Esophagus muscularis mucosa (tissue), 4 donors: ENCODE data around the gene INTS14. TPM values are rescaled to one million over a fixed set of nuclear protein-coding genes. Genes with fewer than 3 reads are reported as not detected.

Experiments
- DNase-seq: peaks from one replicate; pipeline ENCODE4 v3.0.0-alpha.2; 2017; ENCODE audit errors: extremely low spot score
- H3K27ac ChIP-seq, 4 donors: fragments of 200-600 bp; sonication (generic); replicated peaks in 1 of 4; 1 replicate in 3 of 4; 2 replicates in 1 of 4; pipeline ENCODE4 v1.5.1; 2016 to 2019; ENCODE audit warnings: mild to moderate bottlenecking in 1 of 4
- H3K27me3 ChIP-seq, 4 donors: fragments of 200-600 bp; sonication (generic); one replicate each; pipeline versions ENCODE4 v1.5.1 to v1.6.0; 2016 to 2019
- H3K36me3 ChIP-seq, 4 donors: fragments of 200-600 bp; sonication (generic); one replicate each; pipeline ENCODE4 v1.5.1; 2016 to 2019
- H3K4me1 ChIP-seq, 4 donors: fragments of 200-600 bp; sonication (generic); one replicate each; pipeline ENCODE4 v1.5.1; 2016 to 2019
- H3K4me3 ChIP-seq, 4 donors: fragments of 200-600 bp; sonication (generic); 1 replicate in 2 of 4; 2 replicates in 2 of 4; pipeline ENCODE4 v1.5.1; 2016 to 2019; ENCODE audit warnings: mild to moderate bottlenecking in 4 of 4, moderate library complexity in 1 of 4
- H3K9me3 ChIP-seq, 4 donors: fragments of 200-600 bp; sonication (generic); 1 replicate in 3 of 4; 2 replicates in 1 of 4; pipeline ENCODE4 v1.5.1; 2016 to 2019
- EP300 ChIP-seq: sonication (generic); formaldehyde crosslinking; IDR thresholded peaks from one replicate; pipeline ENCODE4 v1.6.1; 2017; ENCODE audit warnings: antibody characterized with exemption
- POLR2A ChIP-seq: fragments of 450-650 bp; IDR thresholded peaks from one replicate; pipeline ENCODE4 v1.6.1; 2017; ENCODE audit warnings: antibody characterized with exemption, moderate library complexity, mild to moderate bottlenecking, low read depth
- POLR2AphosphoS5 ChIP-seq, 2 donors: sonication (generic); formaldehyde crosslinking; IDR thresholded peaks; one replicate each; pipeline ENCODE4 v1.6.1; 2017; ENCODE audit warnings: antibody characterized with exemption in 2 of 2
- WGBS: methylation state at CpG from one replicate; pipeline ENCODE4 v1.1.5; 2018; 5-methylcytosine and 5-hydroxymethylcytosine counted together
- intact Hi-C: fragments of 100-400 bp; cut with DNase I; formaldehyde crosslinking; loops from one replicate; pipeline ENCODE4 v1.15.1; 2023
- total RNA-seq, 4 donors: library from RNA; depleted of rRNA; stranded (reverse); fragments of >200 nt; gene quantifications; one replicate each; pipeline versions ENCODE4 v1.1.0 to v1.2.1, GENCODE V29; 2016
- TF ChIP-seq, protein P1 (sequence below), 3 experiments: fragments of 200-600 bp in 2 of 3; fragments of 450-650 bp in 1 of 3; sonication (generic) in 2 of 3; IDR thresholded peaks; one replicate each; pipeline ENCODE4 v1.5.1; 2017 to 2019; ENCODE audit warnings: antibody characterized with exemption in 3 of 3, mild to moderate bottlenecking in 2 of 3, moderate library complexity in 1 of 3

The INTS14 gene
- total RNA-seq, 4 donors from 2014 or later = 18.9 to 24.2 (median 21.3) TPM

DNA sequence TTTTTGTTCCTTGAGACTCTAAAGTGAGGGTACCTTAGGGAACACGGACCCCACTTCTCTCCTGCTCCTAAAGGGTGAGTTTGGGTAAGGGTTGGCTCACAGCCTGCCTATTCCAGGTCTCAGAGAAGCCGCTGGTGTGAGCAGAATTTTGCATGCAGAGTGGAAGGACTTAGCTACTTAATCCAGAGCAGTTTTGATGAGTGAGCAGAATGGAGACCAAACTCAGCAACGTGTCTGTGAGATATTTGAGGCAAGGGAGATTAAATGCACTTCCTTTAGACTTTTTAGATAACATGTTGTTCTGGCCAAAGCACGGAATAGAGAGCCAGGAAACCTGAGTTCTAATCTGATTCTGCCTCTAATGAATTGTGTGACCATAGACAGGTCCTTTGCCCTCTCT is 15.9 kb upstream of the INTS14 start:
- TF ChIP-seq POLR2A (no peak), POLR2AphosphoS5 (IDR thresholded peaks at IDR 0.05) (no peak), EP300 (no peak)
- TF ChIP-seq, protein P1, sequence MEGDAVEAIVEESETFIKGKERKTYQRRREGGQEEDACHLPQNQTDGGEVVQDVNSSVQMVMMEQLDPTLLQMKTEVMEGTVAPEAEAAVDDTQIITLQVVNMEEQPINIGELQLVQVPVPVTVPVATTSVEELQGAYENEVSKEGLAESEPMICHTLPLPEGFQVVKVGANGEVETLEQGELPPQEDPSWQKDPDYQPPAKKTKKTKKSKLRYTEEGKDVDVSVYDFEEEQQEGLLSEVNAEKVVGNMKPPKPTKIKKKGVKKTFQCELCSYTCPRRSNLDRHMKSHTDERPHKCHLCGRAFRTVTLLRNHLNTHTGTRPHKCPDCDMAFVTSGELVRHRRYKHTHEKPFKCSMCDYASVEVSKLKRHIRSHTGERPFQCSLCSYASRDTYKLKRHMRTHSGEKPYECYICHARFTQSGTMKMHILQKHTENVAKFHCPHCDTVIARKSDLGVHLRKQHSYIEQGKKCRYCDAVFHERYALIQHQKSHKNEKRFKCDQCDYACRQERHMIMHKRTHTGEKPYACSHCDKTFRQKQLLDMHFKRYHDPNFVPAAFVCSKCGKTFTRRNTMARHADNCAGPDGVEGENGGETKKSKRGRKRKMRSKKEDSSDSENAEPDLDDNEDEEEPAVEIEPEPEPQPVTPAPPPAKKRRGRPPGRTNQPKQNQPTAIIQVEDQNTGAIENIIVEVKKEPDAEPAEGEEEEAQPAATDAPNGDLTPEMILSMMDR (IDR thresholded peaks at IDR 0.05) = no peak
- no peak for DNase-seq
- intact Hi-C loops = no loop called here
- WGBS = 76% methylated on average over 4 of the region's 4 CpGs
- Histone ChIP-seq H3K9me3 (no peaks in the 10 kb centered on the region), H3K27ac (no peak overlapping the region), H3K27me3 (no peaks in the 10 kb centered on the region), H3K4me1 (no peaks in the 10 kb centered on the region), H3K36me3 (peaks cover 0 to 27% (median 17%) of the 10 kb centered on the region in 4 donors), H3K4me3 (no peak overlapping the region)

DNA sequence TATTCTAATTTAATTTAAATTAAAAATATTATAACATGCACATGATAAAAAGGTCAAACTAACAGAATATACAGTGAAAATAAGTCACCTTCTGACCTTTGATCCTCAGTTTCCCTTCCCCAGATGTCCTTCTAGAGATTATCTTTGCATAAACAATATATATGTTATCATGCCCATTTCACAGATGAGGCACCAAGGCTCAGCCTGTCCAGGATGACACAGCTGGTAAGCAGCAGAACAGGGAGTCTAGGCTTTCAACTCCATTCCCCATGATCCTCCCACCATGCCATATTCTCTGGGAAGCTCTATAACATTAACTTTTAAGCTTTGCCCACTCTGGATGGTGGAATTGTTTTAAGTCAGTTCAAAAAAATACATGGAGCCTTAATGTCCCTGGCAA is 12.2 kb upstream of the INTS14 start:
- TF ChIP-seq, protein P1 (IDR thresholded peaks at IDR 0.05) = no peak
- TF ChIP-seq POLR2AphosphoS5 (IDR thresholded peaks at IDR 0.05) (no peak), POLR2A (no peak), EP300 (no peak)
- Histone ChIP-seq H3K4me3 (no peak overlapping the region), H3K9me3 (no peaks in the 10 kb centered on the region), H3K27ac (no peak overlapping the region), H3K27me3 (no peaks in the 10 kb centered on the region), H3K4me1 (no peaks in the 10 kb centered on the region), H3K36me3 (peaks cover 0 to 27% (median 17%) of the 10 kb centered on the region in 4 donors)
- DNase-seq = no peak
- intact Hi-C loops = no loop called here

DNA sequence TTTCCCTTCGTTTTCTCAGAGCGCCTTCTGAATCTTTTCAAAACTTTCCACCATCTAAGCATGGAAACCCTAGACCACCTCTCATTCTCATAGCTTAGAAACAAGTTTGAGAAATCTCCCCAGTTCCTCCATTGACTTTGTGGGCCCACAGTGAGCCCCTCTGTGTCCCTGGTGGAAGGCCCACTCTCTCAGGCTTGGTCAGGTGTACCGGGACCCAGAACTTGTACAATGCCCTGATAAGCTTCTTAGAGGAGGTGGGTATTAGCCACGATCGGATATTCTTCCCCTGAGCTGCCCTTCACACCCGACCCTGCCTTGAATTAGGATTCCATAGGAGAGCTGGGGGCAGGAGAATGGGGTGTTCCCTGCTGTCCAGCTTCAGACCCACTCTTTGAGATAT is 10.7 kb upstream of the INTS14 start, which contains the start of gene SLC24A1:
Gene SLC24A1, plus strand, starts transcription at position 301 of the 400 bp plus-strand sequence. CDS start 2,143 bp downstream, outside the sequence.
- 93% methylated on average over 6 of the region's 6 CpGs for WGBS

DNA sequence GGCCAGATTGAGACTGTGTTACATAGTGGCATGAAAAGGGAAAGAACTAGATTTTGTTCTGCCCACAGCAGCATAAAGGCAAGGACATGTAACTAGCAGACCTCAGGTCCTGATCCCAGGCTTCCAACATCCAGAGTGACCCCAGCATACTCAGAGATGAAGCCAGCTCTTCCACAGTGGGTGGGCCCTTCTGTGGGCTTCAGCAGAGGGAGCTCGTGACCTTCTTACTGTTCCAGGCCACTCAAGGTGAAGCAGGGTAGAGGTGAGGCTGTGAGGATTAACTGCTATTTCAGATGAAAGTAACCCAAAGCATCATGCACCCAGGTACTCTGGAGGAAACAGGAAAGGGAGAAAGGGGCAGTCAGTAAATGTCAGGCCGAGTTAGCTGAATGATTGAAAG is 9.9 kb upstream of the INTS14 start:
- H3K27ac ChIP-seq = no peak overlapping the region
- peaks cover 0 to 20% (median 16%) of the 10 kb centered on the region in 4 donors for H3K36me3 ChIP-seq
- H3K4me3 ChIP-seq = no peak overlapping the region
- intact Hi-C loops = no loop called here
- H3K27me3 ChIP-seq = no peaks in the 10 kb centered on the region
- H3K4me1 ChIP-seq = no peaks in the 10 kb centered on the region
- WGBS = 82% methylated on average over 2 of the region's 2 CpGs
- no peaks in the 10 kb centered on the region for H3K9me3 ChIP-seq
- TF ChIP-seq, protein P1 (IDR thresholded peaks at IDR 0.05) = no peak
- TF ChIP-seq POLR2AphosphoS5 (IDR thresholded peaks at IDR 0.05) (no peak), POLR2A (no peak), EP300 (no peak)
- DNase-seq = no peak

More for the DNA sequence above, 10.7 kb upstream of the INTS14 start, which contains the start of gene SLC24A1:
- no peaks in the 10 kb centered on the region for H3K27me3 ChIP-seq
- no peaks in the 10 kb centered on the region for H3K9me3 ChIP-seq
- no peak within 1 kb of the TSS for H3K4me3 ChIP-seq
- H3K4me1 ChIP-seq = no peaks in the 10 kb centered on the region
- H3K27ac ChIP-seq = no peak within 1 kb of the TSS
- TF ChIP-seq EP300 = no peak
- no peak for TF ChIP-seq POLR2A
- TF ChIP-seq POLR2AphosphoS5 (IDR thresholded peaks at IDR 0.05) = no peak
- TF ChIP-seq, protein P1 (IDR thresholded peaks at IDR 0.05) = no peak
- intact Hi-C loops = no loop called here
- H3K36me3 ChIP-seq = peaks cover 0 to 27% (median 17%) of the 10 kb centered on the region in 4 donors
- DNase-seq = no peak

DNA sequence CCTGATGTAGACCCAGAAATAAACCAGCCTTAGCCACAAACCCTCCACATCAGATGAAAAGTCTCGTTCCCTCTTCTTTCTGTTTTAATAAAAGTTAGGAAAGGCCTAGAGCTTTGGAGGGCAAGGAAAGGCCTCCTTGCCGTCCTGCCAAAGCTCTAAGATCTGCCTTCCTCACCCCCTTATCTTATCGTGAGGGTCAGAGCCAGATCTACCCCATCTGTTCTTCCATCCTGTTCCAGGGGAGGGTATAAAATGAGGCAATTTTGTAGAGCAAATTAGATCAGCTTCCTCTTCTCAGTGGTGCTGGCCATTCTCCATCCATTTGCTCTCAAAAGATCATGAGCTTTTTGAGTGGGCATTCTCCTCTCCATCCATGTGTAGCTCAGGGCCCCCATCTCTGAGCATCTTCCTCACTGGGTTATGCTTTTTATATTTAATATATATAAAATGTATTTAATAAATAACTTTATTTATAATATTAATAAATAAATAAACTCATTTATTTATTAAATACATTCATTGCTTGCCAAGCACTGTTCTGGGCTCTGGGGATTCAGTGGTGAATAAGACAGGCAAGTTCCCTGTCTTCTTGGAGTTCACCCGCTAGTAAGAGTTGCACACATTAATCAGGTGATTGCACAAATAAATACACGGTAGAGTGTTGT is 8.8 kb upstream of the INTS14 start:
- no peaks in the 10 kb centered on the region for H3K27me3 ChIP-seq
- intact Hi-C loops = no loop called here
- H3K9me3 ChIP-seq = no peaks in the 10 kb centered on the region
- DNase-seq = no peak
- WGBS = 71% methylated on average over 5 of the region's 5 CpGs
- no peak overlapping the region for H3K4me3 ChIP-seq
- no peaks in the 10 kb centered on the region for H3K4me1 ChIP-seq
- TF ChIP-seq POLR2A (no peak), EP300 (no peak), POLR2AphosphoS5 (IDR thresholded peaks at IDR 0.05) (no peak)
- H3K27ac ChIP-seq = no peak overlapping the region
- H3K36me3 ChIP-seq = peaks cover 0 to 10% (median 8%) of the 10 kb centered on the region in 4 donors
